Left lung (tissue), 10 donors: ENCODE measurements around the gene COPS7B. TPM values are rescaled to one million over a fixed set of nuclear protein-coding genes. Genes with fewer than 3 reads are reported as not detected.

Experiments
- ATAC-seq: fragments of 200-7000 bp; cut with Tn5 transposase; one replicate; pipeline ENCODE4 v1.9.1; 2020; ENCODE audit warnings: moderate library complexity
- DNase-seq, 4 donors: peaks; one replicate each; pipeline ENCODE4 v3.0.0-alpha.2; 2013 to 2020
- H3K27ac ChIP-seq, 2 donors: fragments of 200-600 bp; sonication (generic) in 1 of 2; one replicate each; pipeline versions ENCODE4 v1.5.0 to v1.8.0; 2020 to 2021
- H3K27me3 ChIP-seq, 2 donors: fragments of 200-600 bp; sonication (generic) in 1 of 2; one replicate each; pipeline versions ENCODE4 v1.5.0 to v1.8.0; 2020 to 2021
- H3K36me3 ChIP-seq, 2 donors: fragments of 200-600 bp; sonication (generic) in 1 of 2; one replicate each; pipeline versions ENCODE4 v1.5.0 to v1.8.0; 2020 to 2021
- H3K4me1 ChIP-seq, 2 donors: fragments of 200-600 bp; one replicate each; pipeline ENCODE4 v1.8.0; 2021
- H3K4me3 ChIP-seq, 2 donors: fragments of 200-600 bp; sonication (generic) in 1 of 2; one replicate each; pipeline versions ENCODE4 v1.5.0 to v1.8.0; 2020 to 2021; ENCODE audit warnings: mild to moderate bottlenecking in 1 of 2
- H3K9me3 ChIP-seq, 2 donors: fragments of 200-600 bp; sonication (generic) in 1 of 2; one replicate each; pipeline versions ENCODE4 v1.5.0 to v1.8.0; 2020 to 2021
- intact Hi-C, 2 donors: fragments of 100-400 bp; cut with DNase I; formaldehyde crosslinking; loops; one replicate each; pipeline versions ENCODE4 v1.11.2 to v1.14.2; 2022
- polyA plus RNA-seq, 6 donors: library from polyadenylated mRNA; unstranded; fragments of 120-200 nt; gene quantifications; one replicate each; pipeline ENCODE4 v1.2.1, GENCODE V29; 2013; ENCODE audit not compliant: insufficient read length in 6 of 6
- total RNA-seq, 2 donors: library from RNA; stranded (reverse); fragmentation: NEBNext Ultra II Directional; extraction: Animal tissue kit (Norgen Biotek cat#: 25700); gene quantifications; one replicate each; pipeline ENCODE4 v1.2.1, GENCODE V29; 2021
- TF ChIP-seq, protein P1 (sequence below), 2 donors: fragments of 200-600 bp; sonication (generic) in 1 of 2; IDR thresholded peaks; one replicate each; pipeline versions ENCODE4 v1.5.0 to v1.8.0; 2021; ENCODE audit warnings: antibody characterized with exemption in 2 of 2
- donor health status: DM: no; HTN: yes; CAD: no.
- donor health status: DM: no; HTN: no; CAD: no.

COPS7B gene
- total and polyA plus RNA-seq, 8 donors: 26.0 to 72.2 (median 60.0) TPM

DNA sequence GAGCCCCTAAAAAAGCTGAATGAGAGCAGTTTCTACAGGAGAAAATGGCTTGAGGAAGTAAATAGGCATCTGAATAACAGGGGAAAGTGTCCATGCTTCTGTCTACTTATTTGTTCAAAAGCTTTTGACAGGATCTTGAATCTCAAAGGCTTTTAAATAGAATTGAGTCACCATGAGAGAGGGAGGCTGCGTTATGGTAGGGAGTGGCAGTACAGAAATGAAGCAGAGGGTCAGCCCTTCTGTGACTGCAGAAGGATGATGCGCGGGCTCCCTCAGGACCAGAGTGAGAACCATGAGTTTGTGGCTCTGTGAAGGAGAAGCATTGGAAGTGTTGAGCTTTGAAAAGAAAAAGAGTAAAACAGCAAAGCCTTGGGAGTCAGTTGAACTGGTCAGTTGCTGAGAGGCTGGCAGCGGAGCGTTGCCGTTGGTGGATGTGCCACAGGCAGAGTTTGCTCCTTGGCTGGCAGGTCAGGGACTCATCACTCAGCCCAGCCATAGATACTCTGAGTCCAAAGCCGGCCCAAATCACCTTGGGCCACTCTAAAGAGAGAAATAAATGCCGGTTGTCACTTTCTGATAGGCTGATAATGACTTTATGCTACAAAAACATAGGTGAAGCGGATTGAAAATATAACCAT, 17.4 kb downstream of the COPS7B start:
- no peak for ATAC-seq
- peaks cover 0 to 93% of the 10 kb centered on the region in 2 donors for H3K36me3 ChIP-seq
- no peaks in the 10 kb centered on the region for H3K9me3 ChIP-seq
- H3K27ac ChIP-seq: no peak overlapping the region
- TF ChIP-seq, protein P1, sequence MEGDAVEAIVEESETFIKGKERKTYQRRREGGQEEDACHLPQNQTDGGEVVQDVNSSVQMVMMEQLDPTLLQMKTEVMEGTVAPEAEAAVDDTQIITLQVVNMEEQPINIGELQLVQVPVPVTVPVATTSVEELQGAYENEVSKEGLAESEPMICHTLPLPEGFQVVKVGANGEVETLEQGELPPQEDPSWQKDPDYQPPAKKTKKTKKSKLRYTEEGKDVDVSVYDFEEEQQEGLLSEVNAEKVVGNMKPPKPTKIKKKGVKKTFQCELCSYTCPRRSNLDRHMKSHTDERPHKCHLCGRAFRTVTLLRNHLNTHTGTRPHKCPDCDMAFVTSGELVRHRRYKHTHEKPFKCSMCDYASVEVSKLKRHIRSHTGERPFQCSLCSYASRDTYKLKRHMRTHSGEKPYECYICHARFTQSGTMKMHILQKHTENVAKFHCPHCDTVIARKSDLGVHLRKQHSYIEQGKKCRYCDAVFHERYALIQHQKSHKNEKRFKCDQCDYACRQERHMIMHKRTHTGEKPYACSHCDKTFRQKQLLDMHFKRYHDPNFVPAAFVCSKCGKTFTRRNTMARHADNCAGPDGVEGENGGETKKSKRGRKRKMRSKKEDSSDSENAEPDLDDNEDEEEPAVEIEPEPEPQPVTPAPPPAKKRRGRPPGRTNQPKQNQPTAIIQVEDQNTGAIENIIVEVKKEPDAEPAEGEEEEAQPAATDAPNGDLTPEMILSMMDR (IDR thresholded peaks at IDR 0.05): no peak
- intact Hi-C loops: no loop called here
- H3K27me3 ChIP-seq: no peaks in the 10 kb centered on the region
- DNase-seq: no peak
- H3K4me3 ChIP-seq: no peak overlapping the region
- no peaks in the 10 kb centered on the region for H3K4me1 ChIP-seq

DNA sequence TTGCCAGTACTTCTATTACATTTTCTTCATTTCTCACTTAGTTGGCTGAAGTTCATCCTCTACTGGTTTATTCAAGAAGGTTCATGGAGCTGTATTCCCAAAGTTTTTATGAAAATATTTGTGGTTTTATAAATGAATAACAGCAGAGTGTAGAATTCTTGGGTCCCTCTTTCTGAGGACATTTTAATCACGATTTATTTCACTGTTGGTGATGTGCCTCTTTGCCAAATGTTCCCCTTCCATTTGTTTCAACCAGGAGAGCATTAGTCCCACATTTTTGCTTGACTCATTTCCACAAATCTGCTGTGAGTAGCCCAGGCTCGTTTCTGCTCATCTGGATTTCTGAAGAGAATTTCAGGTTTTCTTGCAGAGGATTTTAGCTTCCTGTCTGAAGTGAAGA, 20.8 kb downstream of the COPS7B start:
- no peaks in the 10 kb centered on the region for H3K27me3 ChIP-seq
- TF ChIP-seq, protein P1 (IDR thresholded peaks at IDR 0.05): no peak
- ATAC-seq (no peak), DNase-seq (no peak)
- H3K36me3 ChIP-seq: peaks cover 0 to 86% of the 10 kb centered on the region in 2 donors
- no peak overlapping the region for H3K4me3 ChIP-seq
- H3K4me1 ChIP-seq: no peaks in the 10 kb centered on the region
- no peak overlapping the region for H3K27ac ChIP-seq
- intact Hi-C loops: no loop called here
- H3K9me3 ChIP-seq: no peaks in the 10 kb centered on the region

DNA sequence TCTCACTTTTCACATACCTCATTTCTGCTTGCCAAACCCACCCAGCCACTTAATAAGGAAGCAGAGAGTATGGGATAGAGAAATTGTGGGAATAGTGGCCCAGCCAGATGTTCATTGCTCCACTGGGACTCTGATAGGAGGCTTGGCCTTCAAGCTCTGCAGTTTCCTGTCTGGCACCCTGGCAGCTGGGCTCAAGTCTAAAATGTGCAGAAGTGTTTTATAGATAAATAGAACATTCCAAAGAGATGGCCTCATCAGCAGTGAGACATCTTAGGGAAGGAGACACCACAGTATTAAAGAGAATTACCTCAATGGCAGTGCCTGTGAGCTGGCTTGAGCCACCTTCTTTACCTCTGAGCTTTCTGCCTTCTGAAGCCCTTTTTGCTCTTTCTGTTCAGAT, 24.7 kb downstream of the COPS7B start:
- Histone ChIP-seq H3K27me3 (no peaks in the 10 kb centered on the region), H3K27ac (no peak overlapping the region), H3K4me1 (no peaks in the 10 kb centered on the region), H3K36me3 (peaks cover 0 to 64% of the 10 kb centered on the region in 2 donors), H3K9me3 (peaks cover 0 to 5% of the 10 kb centered on the region in 2 donors), H3K4me3 (no peak overlapping the region)
- TF ChIP-seq, protein P1 (IDR thresholded peaks at IDR 0.05): no peak
- DNase-seq: no peak
- no peak for ATAC-seq
- intact Hi-C loops: no loop called here

DNA sequence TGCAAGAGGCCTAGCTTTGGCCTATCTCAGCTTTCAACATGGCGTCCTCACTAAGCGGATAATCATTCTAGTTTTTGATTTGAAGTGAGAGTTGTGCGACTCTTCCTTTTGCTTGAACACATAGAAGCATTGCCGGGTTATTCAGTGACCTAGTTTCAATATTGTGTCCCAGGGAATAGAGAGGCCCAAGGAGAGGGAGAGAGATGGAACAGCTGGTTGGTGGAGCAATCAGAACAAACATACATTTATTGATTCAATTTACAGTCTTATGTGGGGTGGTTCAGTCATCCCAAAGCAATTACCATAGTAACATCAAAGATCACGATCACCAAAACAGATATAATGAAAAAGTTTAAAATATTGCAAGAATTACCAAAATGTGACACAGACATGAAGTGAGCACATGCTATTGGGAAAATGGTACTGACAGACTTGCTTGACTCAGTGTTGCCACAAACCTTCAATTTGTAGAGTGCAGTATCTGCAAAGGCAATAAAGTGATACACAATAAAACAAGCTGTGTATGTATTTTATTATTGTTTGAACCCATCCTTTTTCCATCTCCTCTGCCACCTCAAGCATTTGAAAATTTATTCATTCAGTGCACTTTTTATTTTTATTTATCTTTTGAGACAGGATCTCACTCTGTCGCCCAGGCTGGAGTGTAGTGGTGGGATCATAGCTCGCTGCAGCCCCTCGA, 30.2 kb downstream of the COPS7B start:
- Histone ChIP-seq H3K36me3 (peaks cover 0 to 18% of the 10 kb centered on the region in 2 donors), H3K4me3 (no peak overlapping the region)
- intact Hi-C loops: no loop called here

More for the DNA sequence above, 30.2 kb downstream of the COPS7B start:
- Histone ChIP-seq H3K27me3 (no peaks in the 10 kb centered on the region), H3K4me1 (no peaks in the 10 kb centered on the region), H3K27ac (no peak overlapping the region), H3K9me3 (peaks cover 0 to 5% of the 10 kb centered on the region in 2 donors)
- DNase-seq (no peak), ATAC-seq (no peak)
- TF ChIP-seq, protein P1 (IDR thresholded peaks at IDR 0.05): no peak
